Measurements from ENCODE around the gene CPA1. TPM values are rescaled to one million over a fixed set of nuclear protein-coding genes. Genes with fewer than 3 reads are reported as not detected.
A peak's percentile ranks its signal among the peaks of the same experiment; 100 is the strongest.

CPA1 gene
- polyA plus RNA-seq, 1 donor (not counting 4 experiments of a cell fraction or from before 2014, with no cell fraction given), result not detected

DNA sequence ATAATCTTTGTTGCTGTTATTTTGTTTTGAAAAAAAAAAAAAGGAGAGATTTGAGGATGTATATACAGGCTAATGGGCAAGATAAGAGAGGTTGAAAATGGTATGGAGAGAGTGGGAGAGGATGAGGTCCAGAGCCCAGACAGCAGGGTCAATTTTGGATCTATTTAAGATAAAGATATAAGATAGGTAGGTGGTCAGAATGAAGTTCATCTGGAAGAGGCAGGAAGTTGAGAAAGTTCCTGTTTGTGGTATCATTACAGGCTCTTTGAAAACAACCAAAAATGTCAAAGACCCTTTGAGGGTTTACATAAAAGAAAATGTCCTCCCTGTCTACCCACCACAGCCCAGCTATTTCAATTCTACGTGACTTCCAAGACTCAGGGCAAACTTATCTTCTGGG, 53.0 kb downstream of the CPA1 start:
- Histone ChIP-seq H2AFZ (ENCODE audit: control insufficient read depth, low read length) (no peak overlapping the region), H3K9me3 (ENCODE audit: control insufficient read depth, low read depth, low read length) (no peaks in the 10 kb centered on the region), H4K20me1 (ENCODE audit: control insufficient read depth, extremely low read depth, insufficient read depth, low read length) (no peaks in the 10 kb centered on the region), H3K4me1 (ENCODE audit: control insufficient read depth, extremely low read depth, insufficient read depth, low read length) (peaks cover 22% of the 10 kb centered on the region), H3K36me3 (ENCODE audit: control insufficient read depth in 2 of 2, extremely low read depth in 1 of 2, insufficient read depth in 2 of 2, low read length in 2 of 2) (no peaks in the 10 kb centered on the region), H3K27ac (ENCODE audit: control insufficient read depth, insufficient read depth, low read length) (no peak overlapping the region), H3K9me1 (ENCODE audit: control insufficient read depth, extremely low read depth, insufficient read depth, low read length) (no peaks in the 10 kb centered on the region), H3K4me3 (ENCODE audit: control insufficient read depth in 2 of 3, extremely low read depth in 1 of 3, insufficient read depth in 2 of 3, low read depth in 1 of 3, low read length in 3 of 3) (no peak overlapping the region), H3K79me2 (ENCODE audit: control insufficient read depth, insufficient read depth, low read length) (no peaks in the 10 kb centered on the region), H3K4me2 (ENCODE audit: control insufficient read depth, extremely low read depth, insufficient read depth, low read depth, low read length) (peak overlapping the region; percentile 22), H3K9ac (ENCODE audit: control insufficient read depth, extremely low read depth, insufficient read depth, low read length) (no peak overlapping the region), H3K27me3 (ENCODE audit: control insufficient read depth, extremely low read depth, insufficient read depth, low read length) (no peaks in the 10 kb centered on the region)
- TF ChIP-seq EZH2 (IDR thresholded peaks at IDR 0.05; ENCODE audit: low read length), result no peak
- TF ChIP-seq, protein P1, sequence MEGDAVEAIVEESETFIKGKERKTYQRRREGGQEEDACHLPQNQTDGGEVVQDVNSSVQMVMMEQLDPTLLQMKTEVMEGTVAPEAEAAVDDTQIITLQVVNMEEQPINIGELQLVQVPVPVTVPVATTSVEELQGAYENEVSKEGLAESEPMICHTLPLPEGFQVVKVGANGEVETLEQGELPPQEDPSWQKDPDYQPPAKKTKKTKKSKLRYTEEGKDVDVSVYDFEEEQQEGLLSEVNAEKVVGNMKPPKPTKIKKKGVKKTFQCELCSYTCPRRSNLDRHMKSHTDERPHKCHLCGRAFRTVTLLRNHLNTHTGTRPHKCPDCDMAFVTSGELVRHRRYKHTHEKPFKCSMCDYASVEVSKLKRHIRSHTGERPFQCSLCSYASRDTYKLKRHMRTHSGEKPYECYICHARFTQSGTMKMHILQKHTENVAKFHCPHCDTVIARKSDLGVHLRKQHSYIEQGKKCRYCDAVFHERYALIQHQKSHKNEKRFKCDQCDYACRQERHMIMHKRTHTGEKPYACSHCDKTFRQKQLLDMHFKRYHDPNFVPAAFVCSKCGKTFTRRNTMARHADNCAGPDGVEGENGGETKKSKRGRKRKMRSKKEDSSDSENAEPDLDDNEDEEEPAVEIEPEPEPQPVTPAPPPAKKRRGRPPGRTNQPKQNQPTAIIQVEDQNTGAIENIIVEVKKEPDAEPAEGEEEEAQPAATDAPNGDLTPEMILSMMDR (optimal IDR thresholded peaks at IDR 0.05 in 1 of 3, IDR thresholded peaks at IDR 0.05 in 1 of 3, conservative IDR thresholded peaks at IDR 0.05 in 1 of 3; ENCODE audit: extremely low read depth in 1 of 3, insufficient read depth in 2 of 3, low read length in 3 of 3), result no peak
- DNase-seq (ENCODE audit: low read depth, low spot score) (no peak), FAIRE-seq (no peak)
- dilution Hi-C loops (cut with MboI; ENCODE audit: extremely low pct_ligation_motif_present, low sequenced_read_pairs), result no loop called here

- FAIRE-seq (no peak), DNase-seq (ENCODE audit: low read depth, low spot score) (no peak)
- no peaks in the 10 kb centered on the region for H3K9me3 ChIP-seq (ENCODE audit: control insufficient read depth, low read depth, low read length)
- no peak overlapping the region for H3K9ac ChIP-seq (ENCODE audit: control insufficient read depth, extremely low read depth, insufficient read depth, low read length)
- no peaks in the 10 kb centered on the region for H3K36me3 ChIP-seq (ENCODE audit: control insufficient read depth in 2 of 2, extremely low read depth in 1 of 2, insufficient read depth in 2 of 2, low read length in 2 of 2)
- H2AFZ ChIP-seq (ENCODE audit: control insufficient read depth, low read length), result no peak overlapping the region
- H3K4me3 ChIP-seq (ENCODE audit: control insufficient read depth in 2 of 3, extremely low read depth in 1 of 3, insufficient read depth in 2 of 3, low read depth in 1 of 3, low read length in 3 of 3), result no peak overlapping the region
- TF ChIP-seq, protein P1 (optimal IDR thresholded peaks at IDR 0.05 in 1 of 3, IDR thresholded peaks at IDR 0.05 in 1 of 3, conservative IDR thresholded peaks at IDR 0.05 in 1 of 3; ENCODE audit: extremely low read depth in 1 of 3, insufficient read depth in 2 of 3, low read length in 3 of 3), result no peak
- TF ChIP-seq EZH2 (IDR thresholded peaks at IDR 0.05; ENCODE audit: low read length), result no peak
- H3K9me1 ChIP-seq (ENCODE audit: control insufficient read depth, extremely low read depth, insufficient read depth, low read length), result no peaks in the 10 kb centered on the region
- no peaks in the 10 kb centered on the region for H4K20me1 ChIP-seq (ENCODE audit: control insufficient read depth, extremely low read depth, insufficient read depth, low read length)
- H3K4me2 ChIP-seq (ENCODE audit: control insufficient read depth, extremely low read depth, insufficient read depth, low read depth, low read length), result no peak overlapping the region
- H3K79me2 ChIP-seq (ENCODE audit: control insufficient read depth, insufficient read depth, low read length), result no peaks in the 10 kb centered on the region
- H3K27ac ChIP-seq (ENCODE audit: control insufficient read depth, insufficient read depth, low read length), result no peak overlapping the region
- dilution Hi-C loops (cut with MboI; ENCODE audit: extremely low pct_ligation_motif_present, low sequenced_read_pairs), result no loop called here
- H3K27me3 ChIP-seq (ENCODE audit: control insufficient read depth, extremely low read depth, insufficient read depth, low read length), result no peaks in the 10 kb centered on the region
- H3K4me1 ChIP-seq (ENCODE audit: control insufficient read depth, extremely low read depth, insufficient read depth, low read length), result peaks cover 24% of the 10 kb centered on the region
Measured at GRCh38 chr7:130435311-130435854, 55.1 kb downstream of the CPA1 start.
